Large intestine (tissue), 3 donors: ENCODE results near the gene BCL2L13. TPM values are rescaled to one million over a fixed set of nuclear protein-coding genes. Genes with fewer than 3 reads are reported as not detected.
"Not testable (repeated sequence)": the region's sequence is repeated elsewhere in the genome, so short reads cannot be mapped to it uniquely, and the experiment has no call there.

Experiments used
- DNase-seq, 2 donors: peaks; one replicate each; pipeline versions ENCODE4 v3.0.0 to v3.0.0-alpha.2; 2013
- H3K27ac ChIP-seq: one replicate; pipeline ENCODE4 v1.5.1; 2013; ENCODE audit warnings: low read length
- H3K27me3 ChIP-seq: 2 replicates; pipeline ENCODE4 v1.6.1; 2013; ENCODE audit warnings: low read length; ENCODE audit not compliant: control insufficient read depth, insufficient read depth
- H3K36me3 ChIP-seq: 2 replicates; pipeline ENCODE4 v1.6.1; 2013; ENCODE audit warnings: low read length; ENCODE audit not compliant: control insufficient read depth, insufficient read depth
- H3K4me1 ChIP-seq: one replicate; pipeline ENCODE4 v1.6.1; 2013; ENCODE audit warnings: low read length; ENCODE audit not compliant: control insufficient read depth, insufficient read depth
- H3K4me3 ChIP-seq: one replicate; pipeline ENCODE4 v1.5.1; 2013; ENCODE audit warnings: low read length
- H3K9me3 ChIP-seq: one replicate; pipeline ENCODE4 v1.6.1; 2013; ENCODE audit warnings: mild to moderate bottlenecking, low read depth, low read length, moderate library complexity; ENCODE audit not compliant: control insufficient read depth
- WGBS: methylation state at CpG from one replicate; pipeline ENCODE4 v1.1.5; 2013; ENCODE audit warnings: low lambda C conversion rate; ENCODE audit not compliant: insufficient coverage; 5-methylcytosine and 5-hydroxymethylcytosine counted together
- polyA plus RNA-seq: library from polyadenylated mRNA; unstranded; fragments of 120-200 nt; gene quantifications from one replicate; pipeline ENCODE4 v1.2.1, GENCODE V29; 2013

Gene BCL2L13
- polyA plus RNA-seq, 1 donor = 30.0 TPM

DNA sequence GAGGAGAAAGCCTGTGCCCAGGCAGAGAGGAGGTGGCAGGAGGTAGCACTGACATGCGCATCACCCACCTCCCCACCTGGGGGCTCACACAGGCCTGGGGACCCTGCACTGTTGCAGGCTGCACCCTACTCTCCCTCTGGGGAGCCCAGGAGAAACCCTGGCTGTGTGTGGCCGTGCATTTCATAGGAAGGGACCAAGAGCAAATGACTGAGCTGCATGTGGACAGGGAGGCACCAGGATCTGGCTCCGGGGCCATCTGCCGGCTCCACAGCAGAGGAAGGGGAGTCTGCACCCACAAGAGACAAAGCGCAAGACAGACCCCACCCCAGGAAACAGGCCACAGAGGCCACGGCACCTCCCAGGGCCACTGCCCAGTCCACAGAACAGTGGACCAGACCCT lies 113.0 kb downstream of the BCL2L13 start:
- WGBS = no CpG with 5 or more reads among the region's 6 CpGs
- no peaks in the 10 kb centered on the region for H3K9me3 ChIP-seq
- no peak overlapping the region for H3K4me3 ChIP-seq
- no peaks in the 10 kb centered on the region for H3K36me3 ChIP-seq
- no peak overlapping the region for H3K27ac ChIP-seq
- no peaks in the 10 kb centered on the region for H3K4me1 ChIP-seq
- DNase-seq = no peak
- H3K27me3 ChIP-seq = no peaks in the 10 kb centered on the region

DNA sequence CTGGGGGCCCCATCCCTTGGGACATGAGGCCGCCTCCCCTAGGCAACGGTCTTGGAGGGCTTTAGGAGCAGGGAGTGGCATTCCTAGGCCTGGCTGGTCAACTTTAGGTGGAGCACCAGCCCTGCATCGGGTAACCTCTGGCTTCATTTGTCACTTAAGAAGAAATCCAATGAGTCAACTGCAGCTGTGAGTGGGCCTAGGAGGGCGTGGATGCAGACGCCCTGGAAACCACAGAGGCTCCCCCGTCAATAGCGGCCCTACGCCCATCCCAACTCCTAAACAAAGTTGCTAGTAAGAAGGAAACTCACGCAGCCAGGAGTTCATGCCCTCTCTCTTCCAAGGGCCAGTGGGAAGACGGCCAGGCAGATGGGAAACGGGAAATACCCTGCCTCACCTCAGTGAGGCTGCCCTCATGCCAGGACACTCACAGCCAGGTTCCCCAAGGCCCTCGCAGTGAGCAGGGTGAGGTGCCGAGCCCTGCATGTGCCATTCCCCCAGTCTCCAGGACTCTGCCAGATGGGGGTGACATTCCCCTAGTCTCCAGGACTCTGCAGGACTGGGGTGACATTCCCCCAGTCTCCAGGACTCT lies 114.9 kb downstream of the BCL2L13 start:
- H3K9me3 ChIP-seq = no peaks in the 10 kb centered on the region
- H3K27ac ChIP-seq = no peak overlapping the region
- no peaks in the 10 kb centered on the region for H3K4me1 ChIP-seq
- no peaks in the 10 kb centered on the region for H3K36me3 ChIP-seq
- no peak for DNase-seq
- WGBS = no CpG with 5 or more reads among the region's 13 CpGs
- H3K27me3 ChIP-seq = no peaks in the 10 kb centered on the region
- no peak overlapping the region for H3K4me3 ChIP-seq

DNA sequence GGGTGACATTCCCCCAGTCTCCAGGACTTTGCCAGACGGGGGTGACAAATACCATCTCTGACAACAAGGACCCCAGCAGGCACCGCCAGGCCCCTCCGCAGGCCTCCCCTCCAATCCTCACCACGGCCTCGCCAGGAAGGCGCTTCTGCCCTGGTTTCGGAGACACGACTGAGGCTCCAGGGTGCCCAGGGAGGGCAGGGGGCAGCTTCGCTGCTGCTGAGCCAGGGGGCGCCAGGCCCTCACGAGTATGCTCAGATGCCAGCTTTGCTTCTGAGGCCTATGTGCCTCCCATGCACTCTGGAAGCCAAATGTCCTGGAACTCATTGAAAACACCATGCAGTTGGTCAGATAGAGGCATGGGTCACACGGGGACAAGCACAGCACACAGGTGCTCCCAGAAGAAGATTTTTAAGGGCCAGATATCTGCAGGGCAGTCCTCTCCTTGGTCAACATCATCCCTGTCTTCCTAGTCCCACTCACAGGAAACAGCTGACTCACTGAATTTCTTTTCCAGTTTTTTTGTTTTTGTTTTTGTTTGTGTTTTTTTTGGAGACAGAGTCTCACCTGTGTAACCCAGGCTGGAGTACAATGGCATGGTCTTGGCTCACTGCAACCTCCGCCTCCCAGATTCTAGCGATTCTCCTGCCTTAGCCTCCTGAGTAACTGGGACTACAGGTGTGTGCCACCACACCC lies 115.8 kb downstream of the BCL2L13 start:
- no peaks in the 10 kb centered on the region for H3K9me3 ChIP-seq
- H3K27ac ChIP-seq = no peak overlapping the region
- H3K27me3 ChIP-seq = no peaks in the 10 kb centered on the region
- no CpG with 5 or more reads among the region's 14 CpGs for WGBS
- H3K4me1 ChIP-seq = no peaks in the 10 kb centered on the region
- DNase-seq = no peak
- no peaks in the 10 kb centered on the region for H3K36me3 ChIP-seq
- no peak overlapping the region for H3K4me3 ChIP-seq

- no peaks in the 10 kb centered on the region for H3K27me3 ChIP-seq
- H3K9me3 ChIP-seq = no peaks in the 10 kb centered on the region
- H3K27ac ChIP-seq = no peak overlapping the region
- no peak overlapping the region for H3K4me3 ChIP-seq
- WGBS = no CpG with 5 or more reads among the region's 4 CpGs
- no peaks in the 10 kb centered on the region for H3K4me1 ChIP-seq
- no peaks in the 10 kb centered on the region for H3K36me3 ChIP-seq
- DNase-seq = no peak
Measured at GRCh38 chr22:17761138-17761488, 122.6 kb downstream of the BCL2L13 start.

GRCh38 chr22:17763442-17763841 lies 124.9 kb downstream of the BCL2L13 start:
- H3K27ac ChIP-seq, H3K36me3 ChIP-seq, H3K4me1 ChIP-seq, H3K9me3 ChIP-seq, DNase-seq, H3K27me3 ChIP-seq, H3K4me3 ChIP-seq: not testable (repeated sequence)
- no CpG with 5 or more reads among the region's 10 CpGs for WGBS

- Histone ChIP-seq H3K4me1 (peaks cover 4% of the 10 kb centered on the region), H3K27me3 (no peaks in the 10 kb centered on the region), H3K9me3 (no peaks in the 10 kb centered on the region), H3K36me3 (peaks cover under 1% of the 10 kb centered on the region), H3K4me3 (no peak overlapping the region), H3K27ac (no peak overlapping the region)
- WGBS = 100% methylated on average over 1 of the region's 5 CpGs
- DNase-seq = no peak
Measured at GRCh38 chr22:17764036-17764435, 125.5 kb downstream of the BCL2L13 start.

DNA sequence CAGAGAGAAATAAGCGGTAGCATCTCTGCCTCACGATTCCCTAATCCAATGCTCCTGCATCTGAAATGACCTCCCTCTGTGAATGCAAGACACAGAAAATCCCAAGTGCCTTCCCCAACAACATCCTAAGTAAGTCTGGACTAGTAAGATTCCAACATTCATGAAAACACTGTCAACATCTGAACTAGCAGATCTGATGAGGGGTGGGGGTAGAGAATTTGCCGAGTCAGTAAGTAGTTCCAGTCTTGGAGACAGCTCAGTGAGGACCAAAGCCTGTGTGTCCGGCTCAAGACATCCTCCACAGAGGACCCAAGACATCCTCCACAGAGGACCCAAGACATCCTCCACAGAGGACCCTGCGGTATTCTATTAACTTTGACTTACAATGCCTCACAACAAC lies 126.3 kb downstream of the BCL2L13 start:
- not testable (repeated sequence) for DNase-seq, H3K4me3 ChIP-seq, H3K4me1 ChIP-seq, H3K27ac ChIP-seq, H3K27me3 ChIP-seq, H3K9me3 ChIP-seq, H3K36me3 ChIP-seq
- no CpG with 5 or more reads among the region's 5 CpGs for WGBS

GRCh38 chr22:17767233-17768065 lies 128.9 kb downstream of the BCL2L13 start:
- DNase-seq = no peak
- peaks cover 4% of the 10 kb centered on the region for H3K4me1 ChIP-seq
- no peaks in the 10 kb centered on the region for H3K27me3 ChIP-seq
- no peak overlapping the region for H3K4me3 ChIP-seq
- peaks cover 2% of the 10 kb centered on the region for H3K36me3 ChIP-seq
- H3K9me3 ChIP-seq = no peaks in the 10 kb centered on the region
- WGBS = 95% methylated on average over 4 of the region's 14 CpGs
- H3K27ac ChIP-seq = no peak overlapping the region

- peaks cover 14% of the 10 kb centered on the region for H3K4me1 ChIP-seq
- H3K27ac ChIP-seq = no peak overlapping the region
- H3K36me3 ChIP-seq = peaks cover 2% of the 10 kb centered on the region
- no peak for DNase-seq
- WGBS = 94% methylated on average over 2 of the region's 14 CpGs
- H3K27me3 ChIP-seq = no peaks in the 10 kb centered on the region
- H3K9me3 ChIP-seq = no peaks in the 10 kb centered on the region
- no peak overlapping the region for H3K4me3 ChIP-seq
Measured at GRCh38 chr22:17769013-17769715, 130.6 kb downstream of the BCL2L13 start.

- no peaks in the 10 kb centered on the region for H3K9me3 ChIP-seq
- WGBS = no CpG with 5 or more reads among the region's 9 CpGs
- DNase-seq = no peak
- H3K27me3 ChIP-seq = no peaks in the 10 kb centered on the region
- H3K4me1 ChIP-seq = peaks cover 14% of the 10 kb centered on the region
- H3K36me3 ChIP-seq = peaks cover 2% of the 10 kb centered on the region
- H3K27ac ChIP-seq = no peak overlapping the region
- no peak overlapping the region for H3K4me3 ChIP-seq
Measured at GRCh38 chr22:17769716-17770082, 131.1 kb downstream of the BCL2L13 start.
